Stimulated activated CD4-positive, alpha-beta T cell treated with anti-CD3 and anti-CD28 coated beads, Interleukin-4, amount 100 ng/mL, for 1 hour (primary cell): Measurements from ENCODE around the gene MYL5.
"Not testable (repeated sequence)": the region's sequence is repeated elsewhere in the genome, so short reads cannot be mapped to it uniquely, and the experiment has no call there.

Experiments used
- DNase-seq: peaks from one replicate; pipeline ENCODE4 v3.0.0-alpha.2; 2020

MYL5 gene

DNA sequence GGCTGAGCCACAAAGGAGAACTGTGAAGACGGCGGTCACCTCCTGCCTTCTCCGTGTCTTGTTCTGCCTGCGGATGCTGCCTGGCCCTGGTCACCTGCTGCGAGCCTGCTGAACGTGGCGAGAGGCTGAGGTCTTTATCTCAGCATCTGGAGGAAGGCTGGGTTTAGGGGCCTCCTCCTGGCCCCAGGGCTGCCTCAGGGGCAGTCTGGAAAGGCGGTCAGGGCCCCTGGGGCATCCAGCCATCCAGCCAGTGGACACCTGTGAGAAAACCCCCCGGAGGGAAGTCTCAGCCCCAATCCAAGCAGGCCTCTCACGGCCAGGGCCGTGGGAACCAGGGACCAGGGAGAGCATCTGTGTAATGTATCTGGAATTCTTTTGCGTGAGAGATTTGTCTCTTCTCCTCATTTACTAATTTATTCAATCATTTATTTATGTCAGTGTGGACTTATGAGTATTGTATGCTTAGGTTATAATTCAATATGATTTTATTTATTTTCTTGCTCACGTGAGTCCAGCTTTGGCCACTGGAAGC lies 37.6 kb upstream of the MYL5 start:
- no peak for DNase-seq

DNA sequence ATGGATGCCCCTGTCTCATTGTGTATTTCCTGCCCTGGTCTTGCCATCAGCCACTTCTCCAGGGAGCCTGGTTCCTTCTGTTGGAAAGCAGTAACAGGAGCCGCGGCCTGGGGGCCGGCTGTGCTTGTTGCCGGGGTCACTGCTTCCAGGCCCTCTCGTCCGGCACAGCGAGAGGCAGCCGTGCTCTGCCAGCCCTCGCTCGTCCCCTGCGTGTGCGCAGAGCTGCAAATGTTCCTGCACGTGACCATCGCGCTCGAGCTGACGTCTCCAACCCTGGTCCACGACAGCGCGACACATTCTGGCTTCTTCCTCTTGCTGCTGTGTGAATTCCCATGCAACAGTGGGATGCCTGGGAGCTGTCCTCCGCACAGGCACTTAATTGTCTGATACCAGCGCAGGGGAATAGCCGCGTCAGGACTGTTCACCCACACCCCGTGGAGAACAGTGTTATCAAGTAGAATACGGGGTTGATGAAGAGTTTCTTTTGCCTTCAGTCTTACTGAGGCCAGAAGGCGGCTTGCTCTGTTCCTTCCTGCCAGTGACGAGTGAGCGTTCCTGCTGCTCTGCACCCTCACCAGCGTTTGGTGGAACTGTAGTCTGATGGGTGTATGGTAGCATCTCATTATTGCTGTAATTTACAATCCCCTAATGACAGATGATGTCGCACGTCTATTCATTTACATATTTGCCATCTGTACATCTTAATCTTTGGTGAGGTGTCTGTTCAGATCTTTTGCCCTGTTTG lies 36.6 kb upstream of the MYL5 start:
- DNase-seq: no peak

DNA sequence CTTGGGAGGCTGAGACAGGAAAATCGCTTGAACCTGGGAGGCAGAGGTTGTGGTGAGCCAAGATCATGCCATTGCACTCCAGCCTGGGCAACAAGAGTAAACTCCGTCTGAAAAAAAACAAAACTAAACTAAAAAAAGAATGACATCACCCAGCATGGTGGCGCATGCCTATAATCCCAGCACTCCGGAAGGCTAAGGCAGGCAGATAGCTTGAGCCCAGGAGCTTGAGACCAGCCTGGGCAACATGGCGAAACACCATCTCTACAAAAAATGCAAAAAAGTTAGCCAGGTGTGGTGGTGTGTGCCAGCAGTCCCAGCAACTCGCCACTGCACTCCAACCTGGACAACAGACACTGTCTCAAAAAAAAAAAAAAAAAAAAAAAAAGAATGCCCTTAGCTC lies 32.0 kb upstream of the MYL5 start:
- DNase-seq: not testable (repeated sequence)

DNA sequence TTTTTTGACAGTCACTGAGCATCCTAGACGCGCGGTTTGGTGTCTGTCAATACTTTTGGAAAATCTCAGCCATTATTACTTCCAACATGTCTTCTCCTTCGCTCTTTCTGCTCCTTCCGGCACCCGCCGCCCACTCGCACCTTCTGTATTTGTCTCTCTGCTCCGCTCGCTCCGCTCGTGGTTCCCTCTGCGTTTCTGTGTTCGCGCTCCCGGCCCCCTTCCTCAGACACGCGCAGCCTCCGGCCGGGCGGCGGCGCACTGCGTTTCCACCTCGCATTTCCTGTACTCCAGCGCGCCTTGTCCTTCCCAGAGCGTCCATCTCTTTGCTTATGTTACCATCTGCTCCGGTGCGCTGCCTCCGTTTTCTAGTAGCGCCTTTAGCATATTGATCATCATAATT lies 27.9 kb upstream of the MYL5 start:
- DNase-seq: peak; percentile 35

DNA sequence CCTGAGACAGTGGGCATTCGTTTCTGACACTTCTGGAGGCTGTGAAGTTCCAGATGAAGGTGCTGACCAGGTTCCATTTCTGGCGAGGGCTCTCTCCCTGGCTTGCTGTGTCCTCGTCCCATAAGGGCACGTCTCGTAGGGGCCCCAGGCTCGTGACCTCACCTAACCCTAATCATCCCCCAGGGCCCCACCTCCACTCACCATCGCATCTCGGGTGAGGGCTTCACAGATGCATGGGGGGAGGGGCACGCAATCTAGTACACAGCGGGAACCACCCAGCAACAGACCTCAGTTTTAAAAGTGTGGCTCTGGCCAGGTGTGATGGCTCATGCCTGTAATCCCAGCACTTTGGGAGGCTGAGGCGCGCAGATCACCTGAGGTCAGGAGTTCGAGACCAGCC lies 26.9 kb upstream of the MYL5 start:
- no peak for DNase-seq

DNA sequence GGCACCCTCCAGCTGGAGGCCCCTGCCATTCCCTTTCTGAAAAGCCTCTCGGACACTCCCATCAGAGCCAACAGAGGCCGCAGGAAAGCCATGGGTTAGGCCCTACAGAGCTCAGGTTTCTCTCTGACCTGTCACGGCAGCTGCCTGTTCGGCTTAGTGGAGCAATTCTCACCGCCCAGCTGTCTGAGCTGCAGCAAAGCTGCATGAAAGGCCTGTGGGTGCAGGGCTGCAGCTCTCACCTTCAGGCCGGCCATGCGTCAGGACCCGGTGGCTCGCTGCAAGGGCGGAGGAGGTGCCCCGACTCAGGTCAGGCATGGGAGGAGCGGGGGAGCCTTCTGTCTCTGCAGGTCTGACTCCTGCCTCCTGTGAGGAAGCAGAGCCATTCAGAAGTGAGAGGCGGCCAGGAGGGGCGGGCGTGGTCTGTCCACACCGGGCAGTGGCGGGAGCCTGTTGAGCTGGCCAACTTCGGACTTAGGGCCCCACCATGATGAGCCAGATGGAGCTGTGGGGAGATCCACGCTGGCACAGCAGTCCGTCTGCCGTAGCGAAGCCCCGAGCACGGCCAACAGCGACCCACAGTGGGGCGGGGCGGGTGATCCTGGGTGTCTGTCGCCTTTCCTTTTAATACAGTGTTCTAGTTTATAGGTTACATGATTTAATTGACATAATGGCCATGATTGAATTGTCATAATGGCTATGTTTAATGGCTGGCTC lies 25.6 kb upstream of the MYL5 start:
- no peak for DNase-seq

DNA sequence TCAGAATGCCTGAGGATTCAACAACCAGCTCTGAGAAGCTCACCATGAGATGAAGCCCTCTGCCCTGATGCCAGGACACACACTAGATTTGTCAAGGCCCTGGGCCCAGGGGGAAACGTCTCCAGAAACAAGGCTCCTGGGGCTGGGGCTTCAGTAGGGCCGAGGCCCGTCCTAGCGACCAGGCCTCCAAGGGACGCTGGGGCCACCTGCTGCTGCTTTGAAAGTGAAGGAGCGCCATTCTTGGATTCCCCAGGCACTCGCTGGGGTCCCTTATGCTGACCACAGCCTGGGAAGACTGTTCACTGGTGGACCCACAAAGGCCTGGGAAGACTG lies 25.1 kb upstream of the MYL5 start:
- no peak for DNase-seq

DNA sequence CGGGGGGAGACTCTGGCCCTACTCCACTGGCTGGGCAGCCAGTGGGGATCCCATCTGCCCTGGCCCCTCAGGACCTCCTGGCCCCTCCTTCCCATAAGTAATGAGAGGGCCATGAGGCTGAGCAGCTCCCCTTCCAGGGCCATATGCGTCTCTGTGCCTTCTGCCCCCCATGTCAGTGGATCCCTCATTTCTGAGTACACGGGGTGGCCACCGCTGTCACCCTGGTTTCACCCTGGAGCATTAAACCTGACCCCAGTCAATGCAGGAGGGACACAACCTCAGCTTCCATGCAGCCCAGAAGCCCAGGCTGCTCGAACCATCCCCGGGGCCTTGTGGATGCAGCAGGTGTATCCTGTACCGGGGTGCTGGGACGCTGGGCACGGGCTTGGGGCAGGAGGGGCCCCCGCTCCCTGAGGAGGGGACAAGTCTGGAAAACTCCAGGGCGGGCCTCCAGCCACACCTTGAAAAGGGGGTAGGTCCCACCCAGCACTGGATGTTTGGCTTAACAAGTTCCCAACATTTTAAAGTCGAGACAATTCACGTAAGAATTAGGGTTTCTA lies 24.5 kb upstream of the MYL5 start:
- no peak for DNase-seq

DNA sequence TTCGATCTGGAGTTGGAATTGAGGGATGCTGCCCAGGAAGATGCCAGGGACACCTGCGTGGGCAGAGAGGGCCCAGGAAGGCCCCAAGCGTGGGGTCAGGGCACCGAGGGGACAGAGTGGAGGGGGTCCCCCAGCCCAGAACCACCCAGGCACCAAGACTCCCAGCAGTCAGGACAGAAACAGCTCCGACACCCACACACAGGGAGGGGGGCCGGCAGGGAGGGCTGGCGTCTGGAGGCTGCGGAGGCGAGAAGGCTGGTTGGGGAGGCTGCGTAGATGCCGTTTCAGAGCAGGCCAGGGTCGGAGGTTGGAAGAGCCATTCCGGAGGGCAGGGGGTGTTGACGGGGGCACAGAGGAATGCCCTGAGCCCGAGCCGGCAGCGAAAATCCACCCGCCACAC lies 23.9 kb upstream of the MYL5 start:
- DNase-seq: no peak

DNA sequence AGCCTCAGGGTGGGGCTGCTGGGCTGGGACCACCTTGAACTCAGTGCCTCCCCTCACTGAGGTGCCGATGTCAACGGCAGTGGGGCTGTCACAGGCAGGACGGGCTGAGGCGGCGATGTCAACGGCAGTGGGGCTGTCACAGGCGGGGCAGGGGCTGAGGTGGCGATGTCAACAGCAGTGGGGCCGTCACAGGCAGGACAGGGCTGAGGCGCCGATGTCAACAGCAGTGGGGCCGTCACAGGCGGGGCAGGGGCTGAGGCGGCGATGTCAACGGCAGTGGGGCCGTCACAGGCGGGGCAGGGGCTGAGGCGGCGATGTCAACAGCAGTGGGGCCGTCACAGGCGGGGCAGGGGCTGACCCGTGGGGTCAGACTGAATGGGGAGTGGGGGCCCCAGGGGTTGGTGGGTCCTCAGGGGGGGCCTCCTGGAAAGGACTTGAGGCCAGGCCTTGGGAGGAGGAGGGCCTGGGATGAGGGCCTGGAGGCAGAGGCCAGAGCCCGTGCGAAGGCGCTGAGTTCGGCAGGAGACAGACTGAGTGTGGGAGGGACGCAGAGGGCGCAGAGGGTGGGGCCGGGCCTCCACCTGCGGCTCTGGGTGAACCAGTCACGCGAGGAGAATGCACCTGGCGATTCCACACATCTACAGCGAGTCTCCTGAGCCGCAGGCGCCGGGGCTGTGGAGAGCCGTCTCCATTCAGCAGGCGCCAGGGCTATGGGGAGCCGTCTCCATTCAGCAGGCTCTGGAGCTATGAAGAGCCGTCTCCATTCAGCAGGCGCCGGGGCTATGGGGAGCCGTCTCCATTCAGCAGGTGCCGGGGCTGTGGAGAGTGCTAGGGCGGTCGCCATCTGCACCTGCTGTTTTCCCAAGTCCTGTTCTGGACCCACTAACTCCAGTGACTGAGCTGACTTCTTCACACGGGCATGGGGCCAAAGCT lies 23.1 kb upstream of the MYL5 start:
- DNase-seq: no peak

DNA sequence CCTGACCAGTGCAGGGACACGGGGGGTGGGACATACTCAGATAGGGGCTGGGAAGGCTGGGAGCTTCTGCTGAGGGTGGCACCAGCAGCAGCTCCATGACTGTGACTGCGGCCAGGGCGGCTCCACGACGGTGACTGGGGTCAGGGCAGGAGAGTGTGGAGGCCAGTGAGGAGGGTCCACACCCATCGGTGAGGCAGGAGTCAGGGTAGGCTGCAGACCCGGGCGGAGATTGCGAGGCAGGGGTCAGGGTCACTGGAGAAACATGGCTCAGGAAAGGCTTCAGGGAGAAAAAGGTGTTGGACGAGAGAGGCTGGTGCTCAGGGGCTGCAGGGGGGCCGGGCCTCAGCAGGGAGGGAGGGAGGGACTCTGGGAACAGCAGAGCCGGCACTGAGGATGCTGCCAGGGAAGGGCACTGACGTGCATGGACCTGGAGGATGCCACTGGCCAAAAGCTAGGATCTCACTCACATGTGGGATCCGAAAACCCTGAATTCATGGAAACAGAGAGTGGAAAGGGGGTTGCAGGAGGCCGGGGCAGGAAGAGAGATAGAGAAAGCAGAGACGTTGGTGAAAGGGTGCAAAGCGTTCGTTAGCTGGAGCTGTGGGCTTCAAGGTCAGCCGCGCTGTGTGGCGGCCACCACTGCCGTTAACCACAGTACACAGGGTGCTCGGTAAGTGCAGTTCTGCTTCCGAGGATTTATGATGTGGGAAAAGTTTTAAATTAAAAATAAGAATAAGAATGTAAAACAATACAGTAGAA lies 22.3 kb upstream of the MYL5 start:
- DNase-seq: no peak

DNA sequence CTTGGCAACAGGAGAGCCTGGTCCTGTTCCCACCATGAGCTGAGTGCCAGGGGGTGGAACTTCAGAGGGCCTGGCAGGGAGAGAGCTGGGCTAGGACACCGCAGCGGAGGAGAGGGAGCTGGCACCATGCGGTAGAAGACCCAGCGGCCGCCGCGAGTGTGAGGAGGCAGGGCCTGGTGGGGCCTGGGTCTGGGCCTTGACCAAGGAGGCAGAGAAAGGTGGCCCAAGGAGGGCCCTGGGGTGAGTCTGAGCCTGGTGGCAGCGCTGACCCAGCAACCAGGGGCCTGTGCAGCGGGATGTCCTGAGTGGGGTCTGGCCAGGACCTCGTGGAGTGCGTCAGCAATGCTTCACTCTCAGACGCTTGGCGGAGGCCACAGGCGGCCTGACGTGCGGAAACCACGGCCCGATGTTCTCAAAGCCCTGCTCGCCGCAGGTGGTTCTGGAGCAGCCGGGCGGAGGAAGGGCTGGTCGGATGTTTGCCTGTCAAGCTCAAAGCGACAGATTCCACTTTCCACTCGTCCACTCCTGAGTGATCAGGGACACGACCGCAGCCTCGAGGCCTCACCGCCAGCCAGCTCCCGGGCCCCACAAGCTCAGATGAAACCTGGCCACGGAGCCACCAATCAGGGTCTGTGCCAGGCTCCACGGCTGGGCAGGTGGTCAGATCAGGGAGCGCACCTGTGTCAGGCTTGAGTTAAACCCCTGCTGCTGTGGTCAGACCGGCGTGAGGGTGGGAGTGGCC lies 21.1 kb upstream of the MYL5 start:
- no peak for DNase-seq

DNA sequence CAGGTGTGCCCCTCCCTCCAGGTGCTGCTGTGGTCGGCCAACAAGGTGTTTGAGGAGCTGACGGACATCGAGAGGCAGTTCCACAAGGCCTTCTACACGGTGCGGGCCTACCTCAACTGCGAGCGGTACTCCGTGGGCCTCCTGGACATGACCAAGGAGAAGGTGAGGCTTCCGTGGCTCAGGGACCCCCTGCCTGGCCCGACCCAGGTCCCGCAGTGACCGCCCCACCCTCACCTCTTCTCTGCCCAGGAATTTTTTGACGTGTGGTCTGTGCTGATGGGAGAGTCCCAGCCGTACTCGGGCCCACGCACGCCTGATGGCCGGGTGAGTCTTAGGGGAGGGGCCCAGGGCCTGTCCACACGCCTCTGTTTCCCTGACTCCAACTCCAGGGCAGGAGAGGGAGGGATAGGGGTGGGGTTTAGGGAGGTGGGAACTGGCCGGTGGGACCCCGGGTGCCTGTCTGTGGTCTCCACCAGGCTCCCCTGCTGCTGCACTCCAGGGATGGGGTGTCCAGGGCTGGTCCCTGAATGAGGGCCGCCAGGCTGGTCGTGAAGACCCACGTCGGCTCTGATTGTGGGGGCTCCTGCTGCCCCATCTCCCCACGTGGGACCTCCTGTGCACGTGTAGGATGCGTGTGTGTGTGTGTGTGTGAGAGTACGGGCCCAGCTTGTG lies 20.4 kb upstream of the MYL5 start:
- DNase-seq: no peak

DNA sequence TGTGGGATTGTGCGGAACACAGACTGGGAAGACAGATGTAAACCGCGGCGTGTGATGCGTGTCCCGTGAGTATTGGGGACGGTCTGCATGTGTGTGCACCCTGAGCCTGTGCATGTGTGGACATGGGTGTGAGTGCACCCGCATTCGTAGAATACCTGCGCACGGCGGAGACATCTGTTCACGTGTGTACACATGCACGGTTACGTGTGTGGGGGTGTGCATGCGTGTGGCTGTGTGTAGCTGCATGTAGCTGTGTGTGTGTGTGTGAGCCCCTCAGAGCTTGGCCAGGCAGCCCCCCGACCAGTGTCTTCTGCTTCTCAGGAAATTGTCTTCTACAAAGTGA lies 19.9 kb upstream of the MYL5 start:
- no peak for DNase-seq

DNA sequence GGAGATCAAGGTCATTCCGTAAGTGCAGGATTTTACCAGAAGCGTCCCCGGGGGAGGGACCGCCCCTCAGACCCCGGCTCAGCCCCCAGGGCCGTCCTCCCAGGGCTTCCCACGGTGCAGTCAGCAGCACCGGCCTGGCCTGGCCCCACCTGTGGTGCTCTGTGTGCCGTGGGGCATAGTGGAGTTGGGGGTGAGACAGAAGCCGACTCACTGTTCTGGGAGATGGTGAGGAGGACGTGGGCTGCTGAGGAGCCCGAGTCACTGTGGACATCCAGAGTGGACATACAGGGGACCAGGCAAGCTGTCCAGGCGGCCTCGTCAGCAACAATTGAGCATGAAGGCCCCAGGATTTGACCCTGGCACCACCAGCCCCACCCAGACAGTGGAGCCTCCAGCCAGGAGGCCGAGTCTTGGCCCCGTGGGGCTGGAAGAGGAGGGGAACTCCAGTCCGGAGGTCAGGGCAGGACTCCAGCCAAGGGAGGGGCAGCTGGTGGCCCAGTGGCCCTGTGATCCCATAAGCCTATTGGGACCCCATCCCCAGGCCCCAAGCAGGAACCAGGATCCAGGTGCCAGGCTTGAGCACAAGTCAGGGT lies 19.4 kb upstream of the MYL5 start:
- no peak for DNase-seq

DNA sequence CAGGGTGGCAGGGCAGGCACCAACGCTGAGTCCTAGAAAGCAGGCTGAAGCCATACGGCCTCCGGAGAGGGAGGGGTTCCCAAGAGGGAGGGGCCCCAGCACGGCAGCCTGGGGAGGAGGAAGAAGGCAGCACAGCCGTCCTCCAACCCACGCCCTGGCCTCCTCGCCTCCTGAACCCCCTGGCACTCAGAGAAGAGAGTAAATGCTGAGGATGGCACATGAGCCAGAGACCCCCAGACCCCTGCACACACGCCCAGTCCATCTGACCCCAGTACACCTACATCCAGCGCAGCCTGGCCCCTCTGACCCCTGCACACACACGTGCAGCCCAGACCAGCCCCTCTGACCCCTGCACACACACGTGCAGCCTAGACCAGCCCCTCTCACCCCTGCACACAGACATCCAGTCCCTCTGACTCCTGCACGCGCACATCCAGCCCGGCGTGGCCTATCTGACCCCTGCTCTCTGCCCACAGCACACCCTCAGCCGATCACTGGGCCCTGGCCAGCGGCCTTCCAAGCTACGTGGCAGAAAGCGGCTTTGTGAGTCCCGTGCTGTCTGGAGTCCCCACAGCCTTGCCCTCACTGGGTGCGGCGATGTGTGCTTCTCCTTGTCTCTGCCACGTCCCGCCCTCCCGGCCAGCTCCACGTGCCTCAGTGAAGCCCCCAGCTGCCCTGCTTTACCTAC lies 18.7 kb upstream of the MYL5 start:
- no peak for DNase-seq

DNA sequence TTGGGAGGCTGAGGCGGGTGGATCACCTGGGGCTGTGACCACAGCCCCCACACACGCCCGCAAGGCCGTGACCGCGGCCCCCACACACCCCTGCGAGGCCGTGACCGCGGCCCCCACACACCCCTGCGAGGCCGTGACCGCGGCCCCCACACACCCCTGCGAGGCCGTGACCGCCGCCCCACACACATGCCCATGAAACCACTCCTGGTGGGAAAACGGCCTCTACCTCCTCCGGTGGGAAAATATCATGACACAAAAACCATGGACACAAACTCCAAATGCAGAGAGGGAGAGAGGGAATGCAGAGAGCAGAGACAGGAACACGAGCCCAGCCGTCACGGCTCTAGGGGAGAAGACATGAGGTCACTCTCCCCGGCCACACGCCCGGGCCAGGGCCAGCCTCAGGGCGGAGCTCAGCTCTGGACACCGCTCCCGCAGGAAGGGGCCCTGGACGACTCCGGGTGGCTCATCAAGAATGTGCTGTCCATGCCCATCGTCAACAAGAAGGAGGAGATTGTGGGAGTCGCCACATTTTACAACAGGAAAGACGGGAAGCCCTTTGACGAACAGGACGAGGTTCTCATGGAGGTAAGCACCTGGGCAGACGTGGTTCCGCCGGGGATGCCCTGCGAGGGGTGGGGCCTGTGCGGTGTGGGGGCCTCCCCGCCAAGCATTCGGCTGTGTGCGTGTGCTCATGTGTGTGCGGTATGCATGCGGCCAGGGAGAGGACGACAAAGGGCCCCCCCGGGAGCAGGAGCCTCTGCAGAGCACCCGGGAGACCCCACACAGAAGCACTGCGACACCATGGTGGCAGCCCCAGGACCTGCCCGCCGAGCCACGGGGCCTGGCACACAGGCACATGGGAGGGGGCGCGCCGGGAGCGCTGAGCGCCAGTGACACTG lies 17.7 kb upstream of the MYL5 start:
- no peak for DNase-seq

DNA sequence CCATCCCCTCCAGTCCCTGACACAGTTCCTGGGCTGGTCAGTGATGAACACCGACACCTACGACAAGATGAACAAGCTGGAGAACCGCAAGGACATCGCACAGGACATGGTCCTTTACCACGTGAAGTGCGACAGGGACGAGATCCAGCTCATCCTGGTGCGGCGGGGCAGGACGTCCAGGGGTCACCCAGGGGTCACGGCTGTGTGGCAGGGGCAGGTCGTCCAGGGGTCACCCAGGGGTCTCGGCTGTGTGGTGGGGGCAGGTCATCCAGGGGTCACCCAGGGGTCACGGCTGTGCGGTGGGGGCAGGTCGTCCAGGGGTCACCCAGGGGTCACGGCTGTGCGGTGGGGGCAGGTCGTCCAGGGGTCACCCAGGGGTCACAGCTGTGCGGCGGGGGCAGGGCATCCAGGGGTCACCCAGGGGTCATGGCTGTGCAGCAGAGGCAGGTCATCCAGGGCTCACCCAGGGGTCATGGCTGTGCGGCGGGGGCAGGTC lies 17.0 kb upstream of the MYL5 start:
- no peak for DNase-seq
